A549 (cell line): ENCODE results near the gene NIP7.

ENCODE experiments used
- EP300 ChIP-seq, 2 experiments: fragments of >200 bp; sonication (Bioruptor Twin); formaldehyde crosslinking; IDR thresholded peaks; 2 replicates in 1 of 2; 3 replicates in 1 of 2; pipeline ENCODE4 v1.6.1; 2016 to 2017
- HDAC2 ChIP-seq: fragments of 200-600 bp; sonication (generic); IDR thresholded peaks from 2 replicates; pipeline ENCODE4 v1.6.1; 2016

GRCh38 chr16:69350536-69351133, 11.1 kb downstream of the NIP7 start:
- no peak for TF ChIP-seq EP300 (IDR thresholded peaks at IDR 0.05)
- no peak for TF ChIP-seq HDAC2
